AG08395 (cell line): ENCODE results near the gene ROBO2.

ENCODE experiments used
- DNase-seq: peaks from one replicate; pipeline ENCODE4 v3.0.0; 2012; ENCODE audit warnings: mixed read lengths, low spot score

ROBO2 gene

DNA sequence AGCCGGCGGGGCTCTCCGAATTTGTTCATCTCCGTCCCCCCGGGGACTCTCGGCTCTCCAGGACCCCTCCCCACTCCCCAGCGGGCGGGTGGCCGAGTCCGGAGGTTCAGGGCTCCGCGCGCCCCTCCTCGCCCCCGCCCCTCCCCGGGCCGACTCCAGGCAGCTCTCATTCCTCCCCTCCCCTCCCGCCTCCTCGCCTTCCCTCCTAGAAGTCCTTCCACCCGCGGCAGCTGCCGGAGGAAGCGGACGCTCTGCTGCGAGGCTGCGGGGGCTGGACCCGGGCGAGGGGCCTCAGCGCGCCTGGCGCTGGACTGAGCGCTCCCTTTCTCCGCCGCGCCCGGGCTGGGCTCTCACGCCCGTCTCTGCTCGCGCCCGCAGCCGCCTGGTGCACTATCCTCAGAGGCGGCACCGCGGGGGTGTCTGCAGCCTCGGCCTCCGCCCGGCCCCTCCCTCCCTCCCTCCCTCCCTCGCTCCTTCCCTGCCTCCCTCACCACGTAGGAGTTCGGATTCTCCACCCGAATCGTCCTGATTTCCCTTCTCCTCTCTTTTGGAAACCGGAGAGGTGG lies at the start of gene ROBO2:
Gene ROBO2 (plus strand): TSS at position 494 of the 566 bp plus-strand sequence. CDS start 687 bp downstream, outside the sequence.
- peak; percentile 6 for DNase-seq

DNA sequence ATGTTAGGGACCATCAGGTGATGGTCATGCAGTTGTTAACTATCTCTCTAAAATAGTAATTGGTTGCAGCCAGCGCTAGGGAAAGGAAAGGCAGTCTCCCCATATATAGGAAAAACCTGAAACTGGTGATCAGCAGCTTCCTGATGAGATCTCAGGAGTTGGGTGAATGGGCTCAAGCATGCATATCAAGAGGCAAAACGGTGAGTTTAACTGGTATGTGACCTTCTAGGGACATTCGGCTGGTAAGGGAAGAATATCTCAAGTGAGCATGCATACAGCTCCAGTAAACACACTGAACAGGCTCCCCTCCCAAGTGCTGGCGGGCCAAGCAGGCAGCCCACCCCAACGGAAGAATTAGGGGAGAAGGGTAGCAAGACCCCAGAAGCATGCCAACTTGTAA lies 49.3 kb upstream of the ROBO2 start:
- DNase-seq, result no peak

- DNase-seq, result no peak
Observed at GRCh38 chr3:76991165-76991564, 48.7 kb upstream of the ROBO2 start.

- DNase-seq, result peak; percentile 2
Observed at GRCh38 chr3:76997733-76998132, 42.2 kb upstream of the ROBO2 start.

- DNase-seq, result no peak
Observed at GRCh38 chr3:76998555-76998954, 41.3 kb upstream of the ROBO2 start.

GRCh38 chr3:77001062-77001701 lies 38.7 kb upstream of the ROBO2 start:
- DNase-seq, result no peak

GRCh38 chr3:77014226-77014625 lies 25.7 kb upstream of the ROBO2 start:
- no peak for DNase-seq

DNA sequence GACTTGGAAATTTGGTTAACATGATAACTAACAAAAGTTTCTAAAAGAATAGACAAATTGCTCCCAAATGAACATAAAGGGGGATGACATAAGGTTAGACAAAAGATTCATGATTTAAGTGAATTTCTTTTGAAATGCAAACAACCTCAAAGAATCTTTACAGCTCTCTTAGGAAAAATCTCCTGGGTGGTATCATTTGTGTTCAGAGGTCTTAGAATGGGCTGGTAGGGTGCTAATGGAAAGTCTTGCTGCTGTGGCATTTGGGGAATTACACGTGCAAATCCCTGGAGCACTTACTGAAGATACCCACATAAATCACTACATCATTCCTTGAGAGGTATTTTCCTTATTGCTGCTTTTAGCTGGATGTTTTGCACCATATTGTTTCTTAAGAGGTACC lies 14.4 kb upstream of the ROBO2 start:
- no peak for DNase-seq

- no peak for DNase-seq
Observed at GRCh38 chr3:77026904-77027634, 12.8 kb upstream of the ROBO2 start.

DNA sequence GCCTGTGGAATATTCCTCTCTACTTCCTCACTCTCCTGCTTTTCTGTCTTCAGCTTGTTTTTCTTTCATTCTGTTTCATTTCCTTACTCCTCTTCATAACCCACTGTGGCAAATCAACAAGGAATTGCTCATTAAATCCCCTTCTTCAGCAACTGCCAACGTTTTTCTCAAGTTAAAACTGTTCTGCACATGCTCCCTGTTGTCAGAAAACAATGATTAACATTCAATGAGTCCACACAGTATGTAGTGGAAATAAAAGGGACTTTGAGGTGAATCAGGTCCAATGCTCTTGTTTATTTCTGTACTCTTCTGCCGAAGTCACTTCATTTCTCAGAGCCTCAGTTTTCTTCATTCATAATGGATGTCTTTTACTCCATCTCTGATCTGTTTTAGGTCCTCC lies 11.9 kb upstream of the ROBO2 start:
- DNase-seq, result no peak

DNA sequence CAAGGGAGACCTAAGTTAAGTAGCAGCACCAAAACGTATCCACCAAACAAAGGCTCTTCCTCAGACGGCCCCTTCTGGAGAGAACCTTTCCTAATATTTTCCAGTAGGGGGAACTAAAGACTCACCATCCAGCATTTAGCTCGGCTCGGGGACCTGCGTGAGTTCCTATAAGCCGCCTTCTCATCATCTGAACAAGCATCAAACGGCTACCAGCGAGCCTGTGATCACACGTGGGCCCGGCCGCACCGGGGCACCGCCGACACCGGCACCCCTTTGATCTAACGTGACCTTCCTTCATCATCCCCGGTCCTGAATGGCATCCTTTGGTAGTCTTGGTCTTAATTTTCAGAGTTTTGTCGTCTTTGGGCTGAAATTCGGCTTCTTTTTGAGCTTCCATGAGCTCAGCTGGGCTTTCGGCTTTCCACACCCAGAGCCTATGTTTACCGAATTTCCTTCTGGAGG lies 1.4 kb upstream of the ROBO2 start:
- peak; percentile 74 for DNase-seq

GRCh38 chr3:77038930-77039605 lies 831 bp upstream of the ROBO2 start:
- DNase-seq, result no peak

- no peak for DNase-seq
Observed at GRCh38 chr3:77040216-77040615, 317 bp downstream of the ROBO2 start.

GRCh38 chr3:77040926-77041722 lies 1.2 kb downstream of the ROBO2 start:
- no peak for DNase-seq

DNA sequence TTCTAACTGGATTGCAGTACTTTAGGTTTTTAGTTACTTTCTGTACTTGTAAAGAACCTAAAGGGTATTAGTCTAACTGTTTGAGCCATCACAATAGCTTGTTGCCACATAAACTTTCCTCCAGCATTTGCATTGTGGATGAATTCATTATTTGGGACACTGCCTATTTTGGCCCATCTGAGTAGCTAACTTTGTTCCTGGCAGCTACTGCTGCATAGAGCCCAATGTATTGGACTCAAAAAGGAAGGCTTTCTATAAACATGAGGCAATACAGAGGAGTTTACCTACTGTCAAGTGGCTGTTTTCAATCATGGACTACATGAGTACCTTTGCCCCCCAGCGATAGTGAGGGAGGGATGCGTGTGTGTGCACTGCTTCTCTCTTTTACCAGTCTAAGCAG lies 1.9 kb downstream of the ROBO2 start:
- no peak for DNase-seq

DNA sequence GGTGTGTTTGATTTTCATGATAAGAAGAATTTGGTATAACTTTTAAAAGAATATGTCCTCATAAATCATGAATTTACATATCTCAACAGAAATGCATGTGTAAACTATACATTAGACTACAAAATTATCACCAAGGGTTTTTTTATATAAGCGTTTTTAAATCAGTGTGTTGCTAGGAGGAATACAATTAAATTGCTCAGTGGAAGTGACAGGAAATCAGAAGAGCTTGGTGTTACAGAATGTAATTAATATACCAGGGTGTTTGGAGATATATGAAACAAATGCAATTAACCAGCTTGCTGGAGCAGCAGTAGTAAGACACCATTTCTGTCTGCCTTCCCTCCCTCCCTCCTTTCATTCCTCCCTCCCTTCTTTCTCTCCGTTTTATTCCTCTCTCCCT lies 2.4 kb downstream of the ROBO2 start:
- no peak for DNase-seq

DNA sequence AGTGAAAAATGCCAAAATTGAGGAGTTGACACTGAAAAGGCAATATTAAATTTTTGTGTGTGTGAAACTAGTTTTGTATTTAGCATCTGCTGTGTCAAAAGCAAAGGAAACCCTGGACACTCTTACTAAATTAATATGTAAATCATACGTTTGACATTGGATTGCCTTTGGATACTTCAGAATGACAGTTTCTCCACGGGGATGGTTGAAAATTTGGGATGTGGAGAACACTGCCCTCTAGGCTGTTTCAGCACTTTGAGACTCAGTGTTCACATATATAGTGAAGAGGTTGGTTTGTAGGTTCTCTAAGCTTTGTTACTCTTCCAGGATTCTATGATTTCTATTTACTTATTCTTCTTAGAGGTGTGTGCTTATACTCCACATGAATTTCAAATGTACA lies 3.0 kb downstream of the ROBO2 start:
- no peak for DNase-seq

- DNase-seq, result no peak
Observed at GRCh38 chr3:77045686-77046085, 5.8 kb downstream of the ROBO2 start.

DNA sequence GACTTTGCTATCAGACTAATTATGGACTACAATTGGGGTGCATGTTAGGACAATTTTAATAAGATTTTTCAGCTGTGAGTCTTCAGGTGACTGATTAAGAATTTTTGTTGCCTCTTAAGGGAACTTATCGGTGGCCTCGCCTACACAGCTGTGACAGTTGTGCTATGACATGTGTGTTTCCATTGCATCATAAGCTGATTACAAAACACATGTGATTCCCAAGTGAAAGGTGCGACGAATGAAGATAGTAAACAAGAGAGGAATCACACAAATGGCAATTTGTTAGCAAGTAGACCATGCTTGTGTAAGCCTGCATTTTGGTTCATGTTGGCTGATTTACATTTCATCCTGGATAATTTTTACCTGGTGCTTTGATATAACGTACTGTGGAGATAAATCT lies 8.3 kb downstream of the ROBO2 start:
- DNase-seq, result no peak

DNA sequence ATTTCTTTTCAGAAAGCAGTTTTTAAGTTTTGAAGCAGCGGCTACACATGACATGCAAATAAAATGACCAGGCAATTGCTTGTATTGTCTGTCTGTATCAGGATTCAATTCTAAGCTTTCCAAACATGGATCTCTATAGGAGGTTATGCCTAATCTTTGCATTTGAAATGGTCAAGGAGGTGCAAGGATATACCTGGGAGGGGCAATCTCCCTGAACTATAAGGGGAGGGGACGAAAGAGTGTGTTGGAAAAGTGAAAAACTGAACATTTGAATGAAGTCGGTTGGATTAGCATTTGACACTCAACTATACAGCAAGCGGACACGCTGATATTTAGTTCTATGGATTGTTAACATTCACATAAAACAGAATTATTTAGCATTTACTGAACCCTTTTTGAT lies 11.7 kb downstream of the ROBO2 start:
- no peak for DNase-seq

DNA sequence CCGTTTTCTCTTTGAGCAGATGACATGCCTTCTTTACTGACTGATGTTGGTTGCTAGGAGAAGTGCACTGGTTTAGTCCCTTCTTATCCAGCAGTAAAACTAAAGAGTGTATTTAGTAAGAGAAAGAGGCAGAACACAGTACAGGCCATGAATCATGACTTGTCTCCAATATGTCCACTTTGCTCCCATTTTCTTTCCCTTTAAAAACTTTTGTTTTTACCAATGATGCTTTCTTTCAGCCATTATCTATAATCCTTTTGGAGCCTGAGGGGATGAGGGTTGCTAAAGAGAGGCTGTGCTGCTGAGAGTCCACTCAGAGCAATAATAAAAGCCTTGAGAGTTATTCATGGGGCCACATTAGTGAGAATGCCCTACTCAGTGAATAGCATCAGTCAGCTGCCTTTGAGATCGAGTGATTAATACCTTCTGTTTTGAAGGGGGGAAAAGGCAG lies 12.2 kb downstream of the ROBO2 start:
- no peak for DNase-seq
